SU-DHL-6 (cell line): ENCODE measurements around the gene CEP72.

Experiments
- EZH2phosphoT487 ChIP-seq: fragments of 200-600 bp; sonication (generic), shearing (Covaris generic); conservative IDR thresholded peaks from 2 replicates; pipeline ENCODE4 v1.6.1; 2018; ENCODE audit warnings: mild to moderate bottlenecking, antibody characterized with exemption, low read length, moderate library complexity, mixed read lengths
- TF ChIP-seq, protein P1 (sequence below): fragments of 200-600 bp; sonication (generic); IDR thresholded peaks from one replicate; pipeline ENCODE4 v1.5.1; 2017; ENCODE audit warnings: antibody characterized with exemption, mild to moderate bottlenecking, low read length, moderate library complexity; ENCODE audit not compliant: insufficient read depth, poor library complexity, severe bottlenecking

DNA sequence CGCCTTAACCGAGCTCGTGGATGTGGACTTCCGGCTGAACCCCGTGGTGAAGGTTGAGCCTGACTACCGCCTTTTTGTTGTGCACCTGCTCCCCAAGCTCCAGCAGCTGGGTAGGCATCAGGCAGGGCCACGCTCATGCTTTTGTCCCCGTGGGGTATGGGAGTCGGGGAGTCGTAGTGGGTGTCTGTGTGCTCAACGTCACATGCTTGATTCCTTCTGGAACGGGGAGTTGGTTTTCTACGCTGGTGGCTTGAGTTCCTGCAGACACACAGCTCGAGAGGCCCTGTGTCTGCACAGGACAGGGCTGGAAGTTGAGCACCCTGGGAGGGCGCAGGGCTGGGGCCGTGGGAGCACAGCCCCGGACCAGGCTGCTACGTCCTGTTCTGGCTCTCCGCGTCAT is 8.0 kb downstream of the CEP72 start:
- TF ChIP-seq, protein P1, sequence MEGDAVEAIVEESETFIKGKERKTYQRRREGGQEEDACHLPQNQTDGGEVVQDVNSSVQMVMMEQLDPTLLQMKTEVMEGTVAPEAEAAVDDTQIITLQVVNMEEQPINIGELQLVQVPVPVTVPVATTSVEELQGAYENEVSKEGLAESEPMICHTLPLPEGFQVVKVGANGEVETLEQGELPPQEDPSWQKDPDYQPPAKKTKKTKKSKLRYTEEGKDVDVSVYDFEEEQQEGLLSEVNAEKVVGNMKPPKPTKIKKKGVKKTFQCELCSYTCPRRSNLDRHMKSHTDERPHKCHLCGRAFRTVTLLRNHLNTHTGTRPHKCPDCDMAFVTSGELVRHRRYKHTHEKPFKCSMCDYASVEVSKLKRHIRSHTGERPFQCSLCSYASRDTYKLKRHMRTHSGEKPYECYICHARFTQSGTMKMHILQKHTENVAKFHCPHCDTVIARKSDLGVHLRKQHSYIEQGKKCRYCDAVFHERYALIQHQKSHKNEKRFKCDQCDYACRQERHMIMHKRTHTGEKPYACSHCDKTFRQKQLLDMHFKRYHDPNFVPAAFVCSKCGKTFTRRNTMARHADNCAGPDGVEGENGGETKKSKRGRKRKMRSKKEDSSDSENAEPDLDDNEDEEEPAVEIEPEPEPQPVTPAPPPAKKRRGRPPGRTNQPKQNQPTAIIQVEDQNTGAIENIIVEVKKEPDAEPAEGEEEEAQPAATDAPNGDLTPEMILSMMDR = no peak
- no peak for TF ChIP-seq EZH2phosphoT487
